GM21723 (cell line): ENCODE measurements around the gene NR2F1-AS1.
A peak's percentile ranks its signal among the peaks of the same experiment; 100 is the strongest.

ENCODE experiments used
- ATAC-seq: cut with Tn5 transposase; IDR thresholded peaks from one replicate; pipeline ENCODE4 v1.9.1; 2021; ENCODE audit warnings: mild to moderate bottlenecking, moderate library complexity; ENCODE audit not compliant: unreplicated experiment

NR2F1-AS1 gene

GRCh38 chr5:93589829-93590215, 8.8 kb upstream of the NR2F1-AS1 start:
- no peak for ATAC-seq

- ATAC-seq = no peak
Observed at GRCh38 chr5:93589152-93589828, 8.3 kb upstream of the NR2F1-AS1 start.

GRCh38 chr5:93588352-93589151, 7.5 kb upstream of the NR2F1-AS1 start:
- no peak for ATAC-seq

GRCh38 chr5:93587597-93588351, 6.8 kb upstream of the NR2F1-AS1 start:
- no peak for ATAC-seq

- ATAC-seq = no peak
Observed at GRCh38 chr5:93586736-93587596, 5.9 kb upstream of the NR2F1-AS1 start.

GRCh38 chr5:93585767-93586385, 4.9 kb upstream of the NR2F1-AS1 start:
- no peak for ATAC-seq

- ATAC-seq = no peak
Observed at GRCh38 chr5:93585041-93585766, 4.2 kb upstream of the NR2F1-AS1 start.

- ATAC-seq = no peak
Observed at GRCh38 chr5:93584596-93585040, 3.6 kb upstream of the NR2F1-AS1 start.

- peak; percentile 37 for ATAC-seq
Observed at GRCh38 chr5:93583768-93584595, 3.0 kb upstream of the NR2F1-AS1 start.

- no peak for ATAC-seq
Observed at GRCh38 chr5:93583439-93583767, 2.4 kb upstream of the NR2F1-AS1 start.

- ATAC-seq = no peak
Observed at GRCh38 chr5:93582677-93583438, 1.8 kb upstream of the NR2F1-AS1 start, which contains the start of gene NR2F1. NR2F1 (plus strand) TSS chr5:93583222; CDS start chr5:93585024, 1,802 bp downstream.

- no peak for ATAC-seq
Observed at GRCh38 chr5:93582167-93582462, 1.1 kb upstream of the NR2F1-AS1 start.

- no peak for ATAC-seq
Observed at GRCh38 chr5:93580063-93580926, 724 bp downstream of the NR2F1-AS1 start.

- no peak for ATAC-seq
Observed at GRCh38 chr5:93579692-93580062, 1.3 kb downstream of the NR2F1-AS1 start.

GRCh38 chr5:93578813-93579691, 2.0 kb downstream of the NR2F1-AS1 start:
- ATAC-seq = no peak
